ENCODE data around the gene RELL2.

Gene RELL2

DNA sequence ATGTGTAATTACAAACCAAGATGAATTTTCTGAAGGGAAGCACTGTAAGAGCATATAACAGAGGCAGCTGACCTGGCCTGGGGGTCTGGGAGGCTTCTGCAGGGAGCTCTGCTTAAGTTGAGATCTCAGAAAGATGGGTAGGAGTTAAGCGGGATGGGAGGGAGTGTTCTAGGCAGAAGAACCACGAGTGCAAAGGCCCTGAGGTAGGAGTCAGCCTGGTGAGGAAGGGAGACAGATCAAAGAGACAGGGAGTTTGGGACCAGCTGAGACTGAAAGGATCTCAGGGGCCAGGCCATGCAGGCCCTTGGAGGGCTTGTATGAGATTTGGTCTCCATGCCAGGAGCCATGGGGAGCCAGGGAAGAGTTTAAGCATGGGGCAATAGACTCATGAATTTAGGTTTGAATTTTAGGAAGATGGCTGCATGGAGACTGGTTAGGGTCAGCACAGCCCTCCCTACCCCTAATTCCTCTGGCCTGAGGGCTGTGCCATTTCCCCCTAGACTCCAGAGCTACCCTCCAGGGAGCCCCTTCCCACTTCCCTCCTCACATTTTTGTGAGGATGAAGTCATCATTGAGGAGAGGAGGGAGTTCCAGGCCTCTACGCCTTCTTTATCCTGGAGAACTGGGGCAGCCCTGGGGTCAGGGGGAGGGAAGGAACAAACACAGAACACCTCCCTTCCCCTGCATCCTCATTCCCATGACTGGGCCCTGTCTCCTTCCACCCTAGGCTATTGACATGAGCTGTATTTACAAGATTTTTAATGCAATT, 50.0 kb downstream of the RELL2 start:
- Histone ChIP-seq H3K9me3 (ENCODE audit: control insufficient read depth, insufficient read depth, low read length) (no peaks in the 10 kb centered on the region), H3K9ac (ENCODE audit: low read depth, low read length) (no peak overlapping the region), H3K36me3 (ENCODE audit: insufficient read depth, low read length) (no peaks in the 10 kb centered on the region), H3K4me1 (ENCODE audit: insufficient read depth, low read length) (peaks cover 34% of the 10 kb centered on the region)
